Astrocyte (in vitro differentiated cells and primary cell): ENCODE results near the gene AGAP6. TPM values are rescaled to one million over a fixed set of nuclear protein-coding genes. Genes with fewer than 3 reads are reported as not detected.
"Not testable (repeated sequence)": the region's sequence is repeated elsewhere in the genome, so short reads cannot be mapped to it uniquely, and the experiment has no call there.

Source experiments
- DNase-seq: peaks from one replicate; pipeline ENCODE4 v3.0.0-alpha.2; 2010; ENCODE audit warnings: low read depth
- FAIRE-seq: peaks from 2 replicates; lab custom pipeline; 2011; peaks lifted over from hg19 to GRCh38; lab: Jason Lieb, UNC
- H2AFZ ChIP-seq: 2 replicates; pipeline ENCODE4 v1.6.0; 2012; ENCODE audit warnings: low read depth, low read length, inconsistent platforms
- H3K27ac ChIP-seq: 2 replicates; pipeline ENCODE4 v1.5.1; 2011; ENCODE audit warnings: low read depth, low read length, inconsistent platforms
- H3K27me3 ChIP-seq: 2 replicates; pipeline ENCODE4 v1.6.0; 2011; ENCODE audit warnings: low read length, inconsistent platforms; ENCODE audit not compliant: insufficient read depth
- H3K36me3 ChIP-seq: 2 replicates; pipeline ENCODE4 v1.5.1; 2011; ENCODE audit warnings: low read length, inconsistent platforms; ENCODE audit not compliant: insufficient read depth
- H3K4me1 ChIP-seq: 2 replicates; pipeline ENCODE4 v1.5.1; 2011; ENCODE audit warnings: low read length, inconsistent platforms; ENCODE audit not compliant: insufficient read depth
- H3K4me2 ChIP-seq: 2 replicates; pipeline ENCODE4 v1.6.0; 2012; ENCODE audit warnings: low read length, inconsistent platforms
- H3K4me3 ChIP-seq: 2 replicates; pipeline ENCODE4 v1.5.1; 2011; ENCODE audit warnings: low read depth, mild to moderate bottlenecking, low read length, inconsistent platforms; ENCODE audit not compliant: insufficient read depth
- H3K79me2 ChIP-seq: 2 replicates; pipeline ENCODE4 v1.6.0; 2012; ENCODE audit warnings: mild to moderate bottlenecking, low read length, inconsistent platforms; ENCODE audit not compliant: insufficient read depth
- H3K9ac ChIP-seq: 2 replicates; pipeline ENCODE4 v1.6.0; 2012; ENCODE audit warnings: mild to moderate bottlenecking, low read length, inconsistent platforms
- H3K9me3 ChIP-seq: 2 replicates; pipeline ENCODE4 v1.5.1; 2012; ENCODE audit warnings: low read depth, mild to moderate bottlenecking, low read length, inconsistent platforms; ENCODE audit not compliant: insufficient read depth
- H4K20me1 ChIP-seq: 2 replicates; pipeline ENCODE4 v1.6.0; 2012; ENCODE audit warnings: low read length, inconsistent platforms; ENCODE audit not compliant: insufficient read depth
- H3K27ac Mint-ChIP-seq: one replicate; pipeline ENCODE4 v1.8.0; 2021; ENCODE audit warnings: mild to moderate bottlenecking, mixed read lengths; ENCODE audit not compliant: unreplicated experiment
- H3K27me3 Mint-ChIP-seq: one replicate; pipeline ENCODE4 v1.8.0; 2021; ENCODE audit warnings: low read depth, mixed read lengths; ENCODE audit not compliant: unreplicated experiment
- H3K36me3 Mint-ChIP-seq: one replicate; pipeline ENCODE4 v1.8.0; 2021; ENCODE audit warnings: low read depth, mixed read lengths; ENCODE audit not compliant: unreplicated experiment
- H3K4me1 Mint-ChIP-seq: one replicate; pipeline ENCODE4 v1.8.0; 2021; ENCODE audit warnings: low read depth, mixed read lengths; ENCODE audit not compliant: unreplicated experiment
- H3K4me3 Mint-ChIP-seq: one replicate; pipeline ENCODE4 v1.8.0; 2021; ENCODE audit warnings: mild to moderate bottlenecking, moderate library complexity, mixed read lengths; ENCODE audit not compliant: unreplicated experiment
- H3K9me3 Mint-ChIP-seq: one replicate; pipeline ENCODE4 v1.8.0; 2021; ENCODE audit warnings: mild to moderate bottlenecking, mixed read lengths; ENCODE audit not compliant: unreplicated experiment
- CTCF ChIP-seq: IDR thresholded peaks from 2 replicates; pipeline ENCODE4 v1.5.1; 2011; ENCODE audit warnings: low read depth, mild to moderate bottlenecking, inconsistent platforms, low read length, moderate library complexity; ENCODE audit not compliant: insufficient read depth
- EZH2 ChIP-seq: IDR thresholded peaks from 2 replicates; pipeline ENCODE4 v1.6.1; 2012; ENCODE audit warnings: mild to moderate bottlenecking, low read length, inconsistent platforms; ENCODE audit not compliant: insufficient read depth
- total RNA-seq: library from RNA; stranded (reverse); gene quantifications from 2 replicates; pipeline ENCODE4 v1.2.1, GENCODE V29; 2021

AGAP6 gene
- total RNA-seq, 1 donor from 2014 or later, result 13.7 TPM

- peak; percentile 8 for DNase-seq
- not testable (repeated sequence) for H4K20me1 ChIP-seq, H3K27ac Mint-ChIP-seq, H3K36me3 ChIP-seq, H3K9ac ChIP-seq, H3K36me3 Mint-ChIP-seq, H3K27me3 ChIP-seq, H3K9me3 ChIP-seq, H3K4me1 Mint-ChIP-seq, FAIRE-seq, H3K27ac ChIP-seq, H3K27me3 Mint-ChIP-seq, H3K4me2 ChIP-seq, H3K4me1 ChIP-seq, H2AFZ ChIP-seq, H3K79me2 ChIP-seq, H3K4me3 Mint-ChIP-seq, H3K4me3 ChIP-seq, H3K9me3 Mint-ChIP-seq
These were observed 29.4 kb downstream of the AGAP6 start for GRCh38 chr10:50017646-50018045.

- H3K36me3 ChIP-seq, H3K9me3 ChIP-seq, H3K79me2 ChIP-seq, H3K4me3 Mint-ChIP-seq, H4K20me1 ChIP-seq, H3K4me3 ChIP-seq, H3K4me2 ChIP-seq, H3K4me1 ChIP-seq, H3K27ac Mint-ChIP-seq, H3K4me1 Mint-ChIP-seq, FAIRE-seq, DNase-seq, H3K27me3 Mint-ChIP-seq, H3K9me3 Mint-ChIP-seq, H3K9ac ChIP-seq, H2AFZ ChIP-seq, H3K27ac ChIP-seq, H3K36me3 Mint-ChIP-seq, H3K27me3 ChIP-seq: not testable (repeated sequence)
These were observed 31.1 kb downstream of the AGAP6 start for GRCh38 chr10:50019279-50019678.

GRCh38 chr10:50020451-50021024 is 32.3 kb downstream of the AGAP6 start:
- FAIRE-seq, H3K4me1 Mint-ChIP-seq, H3K4me2 ChIP-seq, H3K4me3 Mint-ChIP-seq, H3K79me2 ChIP-seq, H3K27me3 Mint-ChIP-seq, H2AFZ ChIP-seq, H4K20me1 ChIP-seq, H3K27ac ChIP-seq, H3K36me3 Mint-ChIP-seq, H3K4me1 ChIP-seq, H3K9ac ChIP-seq, H3K36me3 ChIP-seq, H3K4me3 ChIP-seq, H3K9me3 ChIP-seq, DNase-seq, H3K9me3 Mint-ChIP-seq, H3K27me3 ChIP-seq, H3K27ac Mint-ChIP-seq: not testable (repeated sequence)

- Mint-ChIP-seq H3K27me3 (peaks cover 10% of the 10 kb centered on the region), H3K4me1 (no peaks in the 10 kb centered on the region), H3K36me3 (no peaks in the 10 kb centered on the region), H3K9me3 (peaks cover 4% of the 10 kb centered on the region), H3K27ac (no peak overlapping the region), H3K4me3 (no peak overlapping the region)
- FAIRE-seq, result no peak
- no peak overlapping the region for H3K4me3 ChIP-seq
- H3K4me1 ChIP-seq, result no peaks in the 10 kb centered on the region
- H3K9ac ChIP-seq, result no peak overlapping the region
- no peaks in the 10 kb centered on the region for H4K20me1 ChIP-seq
- TF ChIP-seq EZH2, result no peak
- TF ChIP-seq CTCF, result no peak
- no peak overlapping the region for H3K4me2 ChIP-seq
- H3K36me3 ChIP-seq, result no peaks in the 10 kb centered on the region
- DNase-seq, result no peak
- no peak overlapping the region for H3K27ac ChIP-seq
- peaks cover 8% of the 10 kb centered on the region for H3K27me3 ChIP-seq
- H3K79me2 ChIP-seq, result no peaks in the 10 kb centered on the region
- H3K9me3 ChIP-seq, result no peaks in the 10 kb centered on the region
- H2AFZ ChIP-seq, result no peak overlapping the region
These were observed 33.4 kb downstream of the AGAP6 start for GRCh38 chr10:50021646-50022045.

GRCh38 chr10:50024716-50025383 is 36.6 kb downstream of the AGAP6 start:
- H3K4me1 Mint-ChIP-seq, H3K9me3 Mint-ChIP-seq, H3K4me2 ChIP-seq, H3K4me3 ChIP-seq, H3K27me3 ChIP-seq, H3K9me3 ChIP-seq, H3K27ac ChIP-seq, DNase-seq, H3K27ac Mint-ChIP-seq, H3K4me3 Mint-ChIP-seq, H3K36me3 Mint-ChIP-seq, H4K20me1 ChIP-seq, H2AFZ ChIP-seq, H3K9ac ChIP-seq, H3K79me2 ChIP-seq, FAIRE-seq, H3K36me3 ChIP-seq, H3K4me1 ChIP-seq: not testable (repeated sequence)
- H3K27me3 Mint-ChIP-seq, result peaks cover 24% of the 10 kb centered on the region
